NCI-H2171 treated with DMSO at 0.1 percent for 48 hours (cell line): ENCODE results near the gene CACNA2D4.

Experiments
- DNase-seq: peaks from one replicate; lab custom pipeline; 2025; lab: John Stamatoyannopoulos, UW

CACNA2D4 gene

GRCh38 chr12:1934831-1935230, 16.4 kb upstream of the CACNA2D4 start:
- no peak for DNase-seq

DNA sequence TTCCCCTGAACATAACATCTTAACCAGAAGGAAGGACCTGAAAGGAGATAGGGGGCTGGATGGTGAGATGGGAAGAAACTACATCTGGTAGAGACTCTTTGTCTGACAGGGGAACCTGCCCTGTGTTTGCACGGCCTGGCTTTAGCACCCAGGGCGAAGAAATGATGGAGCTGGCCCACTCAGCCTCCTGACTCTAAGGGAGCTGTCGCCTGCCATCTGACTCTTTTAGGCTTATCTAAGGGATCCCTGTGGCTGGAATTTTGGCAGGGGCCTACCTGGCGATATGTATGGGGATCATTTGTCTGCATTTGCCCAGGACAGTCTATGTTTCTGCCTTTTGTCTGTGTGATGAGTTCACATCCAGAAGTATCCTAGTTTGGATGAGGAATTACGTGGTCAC, 15.6 kb upstream of the CACNA2D4 start:
- peak; percentile 55 for DNase-seq

GRCh38 chr12:1933342-1934051, 15.0 kb upstream of the CACNA2D4 start:
- peak; percentile 98 for DNase-seq

DNA sequence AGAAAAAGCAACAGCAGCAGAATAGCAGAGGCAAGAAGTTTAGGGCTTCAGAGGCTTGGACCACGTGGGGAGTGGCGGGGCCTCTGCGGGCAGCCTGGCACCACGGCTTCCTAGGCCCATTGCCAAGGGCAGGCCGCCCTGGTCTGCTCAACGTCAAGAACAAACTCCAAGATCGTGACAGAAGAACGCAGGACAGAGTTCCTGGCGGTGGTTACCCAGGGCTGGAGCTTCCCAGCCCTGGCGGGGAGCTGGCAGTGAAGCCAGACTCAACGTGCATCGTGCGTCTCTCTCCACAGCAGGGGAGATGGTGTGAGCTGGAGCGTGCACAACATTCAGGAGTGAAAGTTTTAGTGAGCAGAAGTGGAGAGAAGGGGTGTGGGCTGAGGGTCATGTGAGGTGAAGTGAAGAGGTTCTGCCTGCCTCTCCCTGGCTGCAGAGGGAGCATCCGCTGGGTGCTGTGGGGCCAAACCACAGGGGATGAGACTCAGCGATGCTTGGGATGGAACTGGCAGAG, 13.9 kb upstream of the CACNA2D4 start:
- DNase-seq, result peak; percentile 93

DNA sequence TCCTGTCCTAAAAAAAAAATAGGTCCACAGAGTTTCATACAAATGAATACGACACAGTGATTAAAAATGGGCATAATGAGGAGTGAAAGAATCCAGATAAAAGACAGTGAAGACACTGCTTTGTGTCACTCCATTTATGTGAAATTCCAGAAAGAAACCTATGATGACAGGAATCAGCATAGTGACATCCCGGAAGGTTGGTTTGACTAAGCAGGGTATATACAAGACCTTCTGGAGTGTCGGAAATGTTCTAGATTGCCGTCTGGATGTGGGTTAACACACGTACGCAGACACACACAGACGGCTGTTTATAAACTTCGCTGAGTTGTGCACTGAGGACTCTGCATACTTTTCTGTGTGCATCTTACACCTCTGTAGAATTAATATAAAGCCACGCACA, 13.2 kb upstream of the CACNA2D4 start:
- DNase-seq, result no peak

DNA sequence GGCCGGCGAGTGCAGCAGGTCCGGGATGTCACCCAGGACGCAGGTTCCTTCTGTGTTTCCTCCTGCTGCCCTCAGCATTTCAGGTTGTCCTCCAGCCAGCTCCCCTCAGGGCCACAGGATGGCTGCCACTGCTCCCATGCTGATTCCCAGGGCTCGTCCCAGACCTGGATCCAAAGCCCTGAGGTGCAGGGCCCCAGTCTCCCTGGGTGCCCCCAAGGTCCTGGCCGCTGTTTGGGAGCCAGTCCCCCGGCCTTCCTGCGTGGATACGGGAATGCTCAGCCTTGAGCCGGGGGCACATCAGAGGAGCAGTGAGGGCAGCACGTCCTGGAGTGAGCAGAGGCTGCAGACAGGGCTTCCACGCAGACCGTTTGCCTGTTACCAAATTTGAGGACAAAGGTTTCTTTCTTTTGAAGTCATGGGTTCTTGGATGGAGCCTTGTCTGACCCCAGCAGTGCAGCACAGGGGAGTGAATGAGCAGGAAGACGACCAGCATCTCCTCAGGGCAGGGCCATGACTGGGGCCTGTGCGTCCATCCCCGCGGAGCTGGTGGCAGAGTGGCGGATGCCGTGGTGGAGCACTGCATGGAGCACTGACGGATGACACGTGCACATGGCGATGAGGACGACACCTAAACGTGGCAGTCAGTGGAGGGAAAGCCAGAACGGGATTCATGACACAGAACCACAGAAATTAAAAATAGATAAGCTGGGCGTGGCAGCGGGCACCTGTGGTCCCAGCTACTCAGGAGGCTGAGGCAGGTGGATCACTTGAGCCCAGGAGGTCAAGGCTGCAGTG, 12.5 kb upstream of the CACNA2D4 start:
- no peak for DNase-seq

DNA sequence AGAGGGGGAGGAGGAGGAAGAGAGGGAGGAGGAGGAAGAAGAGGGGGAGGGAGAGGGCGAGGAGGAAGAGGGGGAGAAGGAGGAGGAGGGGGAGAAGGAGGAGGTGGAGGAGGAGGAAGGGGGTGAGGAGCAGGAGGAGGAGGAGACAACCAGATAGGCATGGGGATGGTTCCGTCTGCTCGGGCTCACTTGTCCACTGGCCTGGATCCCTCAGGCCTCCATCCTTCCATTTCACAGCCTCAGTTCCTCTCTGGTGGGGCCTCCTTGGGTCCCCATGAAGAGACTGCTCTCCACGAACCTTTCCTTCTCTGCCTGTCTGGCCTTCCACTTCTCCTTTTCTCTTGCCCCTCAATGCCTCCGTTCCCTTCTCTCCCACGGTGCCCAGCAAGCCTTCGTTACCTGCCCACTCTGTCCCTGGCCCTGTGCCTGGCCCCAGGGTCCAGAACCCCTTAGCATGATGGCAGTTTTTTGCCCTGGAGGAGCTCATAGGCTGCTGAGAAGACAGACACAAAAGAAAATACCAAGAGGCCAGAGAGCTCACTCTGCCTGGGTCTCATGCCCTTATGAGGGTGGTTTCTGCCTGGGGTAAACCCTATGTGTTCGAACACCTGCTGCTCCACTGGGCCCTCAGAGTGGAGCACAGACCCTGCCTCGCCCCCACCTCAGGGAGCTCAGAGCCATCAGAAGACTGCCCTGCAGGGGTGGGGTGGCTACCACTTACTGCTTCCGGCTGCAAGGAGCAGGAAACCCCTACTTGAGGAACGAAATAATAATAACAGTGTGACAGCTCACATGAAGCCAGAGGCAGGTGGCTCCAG, 11.7 kb upstream of the CACNA2D4 start:
- DNase-seq, result no peak

GRCh38 chr12:1929241-1929984, 11.0 kb upstream of the CACNA2D4 start:
- no peak for DNase-seq

DNA sequence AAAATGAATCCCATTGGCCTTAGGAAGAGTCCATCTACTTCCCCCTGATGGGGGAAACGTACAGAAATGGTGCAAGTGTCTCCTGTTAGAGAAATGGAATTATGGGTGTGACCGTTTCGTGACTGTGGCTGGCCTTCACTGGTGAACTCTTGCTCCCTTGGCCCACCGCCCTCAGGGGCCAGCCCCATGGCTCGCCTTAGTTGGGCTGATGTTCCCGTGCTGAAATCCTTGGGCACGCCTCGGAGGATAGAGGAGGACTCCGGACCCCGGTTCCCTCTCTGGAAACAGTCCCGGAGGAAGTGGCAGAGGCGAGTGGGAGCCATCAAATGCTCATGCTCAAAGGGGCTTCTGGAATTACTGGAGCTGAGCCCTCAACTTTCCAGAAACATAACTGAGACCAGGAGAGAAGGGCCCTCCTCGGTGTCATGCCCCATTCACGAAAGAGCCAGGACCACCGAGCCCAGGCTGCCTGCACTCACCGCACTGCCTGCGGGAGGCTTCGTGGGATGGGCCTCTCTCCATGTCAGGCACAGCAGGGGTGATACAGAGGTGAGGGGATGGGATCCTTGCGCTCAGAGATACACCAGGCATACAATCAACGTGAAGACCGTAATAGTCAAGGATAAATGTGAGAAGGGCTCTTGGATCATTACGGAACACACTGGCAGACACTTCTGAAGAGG, 10.1 kb upstream of the CACNA2D4 start:
- no peak for DNase-seq

DNA sequence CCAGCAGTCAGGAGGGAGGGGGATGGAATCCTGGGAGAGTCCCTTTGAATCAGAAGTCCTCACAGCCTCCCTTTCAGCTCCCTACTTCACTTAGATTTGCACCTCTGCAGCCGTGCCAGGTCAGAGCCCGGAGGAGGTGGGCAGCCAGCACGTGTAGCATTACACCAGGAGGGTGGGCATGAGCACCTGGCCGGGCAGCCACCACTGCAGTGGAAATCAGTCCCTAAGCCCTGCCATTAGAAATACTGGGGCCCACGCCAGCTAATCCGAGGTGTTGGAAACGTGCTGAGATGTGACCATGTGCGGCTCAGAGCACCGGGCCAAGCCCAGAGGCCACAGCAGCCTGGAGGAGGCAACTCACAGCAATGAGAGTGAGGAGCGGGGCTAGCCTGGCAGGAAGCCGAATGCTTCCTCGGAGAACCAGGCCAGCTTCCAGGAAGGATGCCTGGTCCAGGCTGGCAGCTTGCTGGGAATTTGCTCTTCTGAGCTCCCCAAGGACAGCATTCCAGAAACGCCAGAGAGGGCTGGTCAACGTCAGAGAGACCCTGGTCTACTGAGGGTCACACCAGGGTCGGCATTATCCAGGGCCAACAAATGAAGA, 9.4 kb upstream of the CACNA2D4 start:
- DNase-seq, result no peak

GRCh38 chr12:1927051-1927680, 8.7 kb upstream of the CACNA2D4 start:
- no peak for DNase-seq

DNA sequence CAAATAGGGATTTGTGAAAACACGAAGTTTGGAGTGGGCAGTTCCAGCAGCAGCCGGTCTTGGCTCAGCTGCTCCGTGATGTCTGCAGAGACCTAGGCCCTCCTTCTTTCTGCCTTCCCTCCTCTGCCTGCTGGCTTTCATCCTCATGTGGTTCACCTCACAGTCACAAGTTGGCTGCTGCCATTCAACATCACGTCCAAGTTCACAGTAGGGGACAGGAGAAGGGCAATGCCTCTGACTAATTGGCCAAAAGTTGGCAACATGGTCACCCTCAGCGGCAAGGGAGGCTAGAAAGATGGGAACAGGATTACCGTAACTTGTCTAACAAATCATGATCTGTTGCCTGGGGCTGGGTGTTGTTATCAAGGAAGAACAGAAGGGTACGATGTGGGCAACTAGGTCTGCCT, 7.8 kb upstream of the CACNA2D4 start:
- DNase-seq, result no peak

- no peak for DNase-seq
Observed at GRCh38 chr12:1925684-1926006, 7.2 kb upstream of the CACNA2D4 start.

DNA sequence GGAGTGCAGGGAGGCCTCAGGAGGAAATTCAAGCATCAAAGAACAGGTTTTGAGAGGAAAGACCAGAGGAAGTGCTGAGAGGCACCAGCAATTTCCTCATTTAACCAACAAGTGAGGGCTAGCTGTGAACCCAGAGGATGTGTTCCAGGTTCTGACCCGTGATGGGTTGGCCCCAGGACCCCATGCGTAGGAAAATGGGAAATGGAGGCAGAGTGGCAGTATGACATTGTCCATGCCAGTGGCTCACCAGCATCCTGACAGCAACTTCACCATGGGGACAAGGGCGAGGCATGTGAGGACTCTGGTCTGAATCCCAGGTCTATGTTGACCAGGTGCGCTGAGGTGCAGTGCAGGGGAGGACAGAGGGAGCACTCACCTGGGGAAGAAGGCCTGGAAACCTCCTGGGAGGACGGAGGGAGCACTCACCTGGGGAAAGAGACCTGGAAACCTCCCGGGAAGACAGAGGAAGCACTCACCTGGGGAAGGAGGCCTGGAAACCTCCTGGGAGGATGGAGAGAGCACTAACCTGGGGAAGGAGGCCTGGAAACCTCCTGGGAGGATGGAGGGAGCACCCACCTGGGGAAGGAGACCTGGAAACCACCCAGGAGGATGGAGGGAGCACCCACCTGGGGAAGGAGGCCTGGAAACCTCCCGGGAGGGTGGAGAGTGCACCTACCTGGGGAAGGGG, 6.7 kb upstream of the CACNA2D4 start:
- DNase-seq, result no peak

DNA sequence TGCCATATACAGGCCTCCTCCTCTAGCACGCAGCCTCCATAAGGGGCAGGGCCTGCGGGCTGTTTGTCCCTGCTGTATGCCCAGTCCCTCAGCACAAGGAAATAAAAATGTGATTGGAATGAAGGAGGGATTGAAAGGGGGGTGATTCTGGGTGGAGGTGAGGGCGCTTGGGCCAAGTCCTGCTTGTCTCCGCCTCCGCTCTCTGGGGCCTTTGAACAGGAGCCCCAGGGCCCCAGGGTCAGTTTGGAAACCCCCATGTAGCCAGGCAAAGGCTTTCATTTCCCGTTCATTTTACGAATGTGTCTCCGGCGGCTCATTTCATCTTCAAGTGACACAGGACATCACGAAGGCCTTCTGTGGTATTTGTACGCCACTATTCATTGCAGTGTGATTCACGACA, 4.5 kb upstream of the CACNA2D4 start:
- DNase-seq, result no peak

GRCh38 chr12:1922075-1922709, 3.7 kb upstream of the CACNA2D4 start:
- no peak for DNase-seq

DNA sequence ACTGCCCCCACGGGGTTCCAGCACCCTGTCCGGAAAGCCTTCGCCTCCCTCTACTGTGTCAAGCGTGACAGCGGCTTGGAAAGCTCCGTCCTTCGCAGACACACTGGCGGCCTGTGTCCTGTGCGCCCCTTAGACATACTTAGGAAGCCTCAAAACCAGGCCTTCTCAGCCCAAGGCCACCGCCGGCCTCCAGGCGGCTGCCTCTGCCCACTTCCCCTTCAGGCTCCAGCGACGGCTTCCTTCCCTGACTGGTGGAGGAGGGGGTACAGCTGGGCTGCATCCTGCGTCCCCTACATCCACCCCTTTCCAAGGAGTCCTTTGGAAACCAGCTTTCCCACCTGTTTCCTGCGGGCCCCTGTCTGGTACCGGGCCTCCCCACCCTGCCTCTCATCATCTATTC, 2.5 kb upstream of the CACNA2D4 start:
- DNase-seq, result no peak

GRCh38 chr12:1920436-1920835, 2.0 kb upstream of the CACNA2D4 start:
- no peak for DNase-seq

DNA sequence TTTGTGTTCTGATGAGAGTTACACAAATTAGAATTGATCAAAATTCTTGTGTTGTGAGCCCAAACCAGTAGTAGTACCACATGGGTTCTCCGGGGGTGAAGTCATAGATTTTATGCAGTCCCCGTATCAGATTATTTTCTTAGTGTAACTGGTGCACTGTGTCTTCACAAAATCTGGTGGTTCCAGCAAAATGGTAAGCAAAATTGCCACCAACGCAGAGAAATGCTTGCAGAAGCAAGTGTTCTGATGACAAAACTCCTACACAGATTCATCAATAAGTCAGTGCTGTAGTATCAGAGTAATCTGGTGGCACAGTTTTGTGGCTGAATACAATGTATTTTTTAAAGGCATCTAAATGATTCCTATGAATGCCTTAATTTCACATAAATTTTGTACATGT, 1.3 kb upstream of the CACNA2D4 start:
- DNase-seq, result no peak
